Measurements from ENCODE around the gene CLDND2.

Gene CLDND2

DNA sequence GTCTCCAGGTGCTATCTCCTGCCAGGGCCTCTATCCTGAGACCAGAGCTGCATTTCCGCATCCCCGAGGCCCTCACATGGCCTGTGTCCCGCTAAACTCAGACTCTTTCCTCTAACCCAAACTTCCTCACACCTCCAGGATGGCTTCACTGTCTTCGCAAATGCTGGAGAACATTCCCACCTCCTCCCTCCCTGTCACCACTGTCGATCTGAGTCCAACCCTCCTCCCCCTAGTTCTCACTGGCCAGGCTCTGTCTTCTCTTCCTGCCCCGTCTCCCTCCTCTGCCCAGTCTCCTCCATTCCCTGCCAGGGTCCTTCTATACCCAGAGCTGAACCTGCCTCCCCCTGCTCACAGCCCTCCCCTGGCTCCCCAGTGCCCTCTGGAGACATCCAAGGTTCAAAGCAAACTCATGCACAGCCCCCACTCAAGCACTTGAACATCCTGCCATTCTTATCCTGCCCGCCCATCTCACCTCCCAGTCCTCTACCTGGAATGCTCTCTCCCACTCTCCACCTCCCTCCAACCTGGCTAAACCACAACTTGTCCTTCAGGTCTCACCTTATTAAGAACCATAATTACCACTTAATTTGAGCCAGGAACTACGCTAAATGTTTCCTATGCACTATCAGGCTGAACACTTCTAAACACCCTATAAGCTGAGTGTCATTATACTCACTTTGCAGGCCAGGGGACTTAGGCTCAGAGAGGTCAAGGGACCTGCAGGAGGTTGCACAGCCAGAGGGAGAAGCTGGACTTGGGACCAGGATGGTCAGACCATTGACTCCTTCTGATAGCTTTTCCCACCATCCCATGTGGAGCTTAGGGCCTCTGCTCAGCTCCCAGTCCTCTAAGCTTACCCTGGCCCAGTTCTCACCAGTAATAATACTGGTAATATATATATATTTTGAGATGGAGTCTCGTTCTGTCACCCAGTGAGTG, 25.9 kb downstream of the CLDND2 start:
- DNase-seq (ENCODE audit: low read depth in 1 of 2, low spot score in 1 of 2) = no peak
- no peaks in the 10 kb centered on the region for H3K27me3 ChIP-seq (ENCODE audit: insufficient read depth, poor library complexity, severe bottlenecking)

DNA sequence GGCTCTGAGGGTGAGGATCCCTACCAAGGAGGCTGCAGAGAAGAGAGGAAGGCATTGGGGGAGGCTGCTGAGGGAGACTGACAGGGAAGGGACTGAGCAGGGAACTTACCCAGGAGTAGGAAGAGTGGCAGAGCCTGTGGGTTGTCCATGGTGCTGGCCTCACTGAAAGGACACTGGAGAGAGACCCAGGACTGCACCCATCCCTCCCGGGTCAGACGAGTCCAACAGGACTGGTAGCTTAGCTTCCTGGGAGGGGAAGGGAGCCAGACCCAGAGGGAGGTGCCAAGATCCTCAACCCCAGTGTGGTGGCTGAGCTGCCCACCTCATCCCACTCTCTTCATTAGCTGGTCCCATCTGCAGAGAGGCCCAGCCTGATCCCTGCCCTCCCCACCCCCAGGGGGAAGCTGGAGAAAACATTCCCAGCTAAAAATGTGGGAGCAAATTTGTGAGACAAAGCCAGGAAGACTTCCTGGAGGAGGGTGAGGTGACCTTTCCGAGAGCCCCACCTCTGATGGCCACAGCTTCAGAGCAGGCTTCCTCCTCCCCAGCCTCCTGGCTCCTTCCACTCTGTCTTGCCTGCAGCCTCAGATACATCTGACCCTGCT, 26.7 kb downstream of the CLDND2 start, which contains the start of gene VSIG10L:
Gene VSIG10L, minus strand, starts transcription at position 164 of the 605 bp plus-strand sequence. Its CDS starts 15 bp downstream, at position 149.
- no peak within 1 kb of the TSS for H3K4me3 ChIP-seq (replicated peaks; ENCODE audit: insufficient read depth, low read length)
- TF ChIP-seq, protein P1, sequence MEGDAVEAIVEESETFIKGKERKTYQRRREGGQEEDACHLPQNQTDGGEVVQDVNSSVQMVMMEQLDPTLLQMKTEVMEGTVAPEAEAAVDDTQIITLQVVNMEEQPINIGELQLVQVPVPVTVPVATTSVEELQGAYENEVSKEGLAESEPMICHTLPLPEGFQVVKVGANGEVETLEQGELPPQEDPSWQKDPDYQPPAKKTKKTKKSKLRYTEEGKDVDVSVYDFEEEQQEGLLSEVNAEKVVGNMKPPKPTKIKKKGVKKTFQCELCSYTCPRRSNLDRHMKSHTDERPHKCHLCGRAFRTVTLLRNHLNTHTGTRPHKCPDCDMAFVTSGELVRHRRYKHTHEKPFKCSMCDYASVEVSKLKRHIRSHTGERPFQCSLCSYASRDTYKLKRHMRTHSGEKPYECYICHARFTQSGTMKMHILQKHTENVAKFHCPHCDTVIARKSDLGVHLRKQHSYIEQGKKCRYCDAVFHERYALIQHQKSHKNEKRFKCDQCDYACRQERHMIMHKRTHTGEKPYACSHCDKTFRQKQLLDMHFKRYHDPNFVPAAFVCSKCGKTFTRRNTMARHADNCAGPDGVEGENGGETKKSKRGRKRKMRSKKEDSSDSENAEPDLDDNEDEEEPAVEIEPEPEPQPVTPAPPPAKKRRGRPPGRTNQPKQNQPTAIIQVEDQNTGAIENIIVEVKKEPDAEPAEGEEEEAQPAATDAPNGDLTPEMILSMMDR (IDR thresholded peaks at IDR 0.05; ENCODE audit: insufficient read depth, low read length) = no peak
- TF ChIP-seq, protein P2, sequence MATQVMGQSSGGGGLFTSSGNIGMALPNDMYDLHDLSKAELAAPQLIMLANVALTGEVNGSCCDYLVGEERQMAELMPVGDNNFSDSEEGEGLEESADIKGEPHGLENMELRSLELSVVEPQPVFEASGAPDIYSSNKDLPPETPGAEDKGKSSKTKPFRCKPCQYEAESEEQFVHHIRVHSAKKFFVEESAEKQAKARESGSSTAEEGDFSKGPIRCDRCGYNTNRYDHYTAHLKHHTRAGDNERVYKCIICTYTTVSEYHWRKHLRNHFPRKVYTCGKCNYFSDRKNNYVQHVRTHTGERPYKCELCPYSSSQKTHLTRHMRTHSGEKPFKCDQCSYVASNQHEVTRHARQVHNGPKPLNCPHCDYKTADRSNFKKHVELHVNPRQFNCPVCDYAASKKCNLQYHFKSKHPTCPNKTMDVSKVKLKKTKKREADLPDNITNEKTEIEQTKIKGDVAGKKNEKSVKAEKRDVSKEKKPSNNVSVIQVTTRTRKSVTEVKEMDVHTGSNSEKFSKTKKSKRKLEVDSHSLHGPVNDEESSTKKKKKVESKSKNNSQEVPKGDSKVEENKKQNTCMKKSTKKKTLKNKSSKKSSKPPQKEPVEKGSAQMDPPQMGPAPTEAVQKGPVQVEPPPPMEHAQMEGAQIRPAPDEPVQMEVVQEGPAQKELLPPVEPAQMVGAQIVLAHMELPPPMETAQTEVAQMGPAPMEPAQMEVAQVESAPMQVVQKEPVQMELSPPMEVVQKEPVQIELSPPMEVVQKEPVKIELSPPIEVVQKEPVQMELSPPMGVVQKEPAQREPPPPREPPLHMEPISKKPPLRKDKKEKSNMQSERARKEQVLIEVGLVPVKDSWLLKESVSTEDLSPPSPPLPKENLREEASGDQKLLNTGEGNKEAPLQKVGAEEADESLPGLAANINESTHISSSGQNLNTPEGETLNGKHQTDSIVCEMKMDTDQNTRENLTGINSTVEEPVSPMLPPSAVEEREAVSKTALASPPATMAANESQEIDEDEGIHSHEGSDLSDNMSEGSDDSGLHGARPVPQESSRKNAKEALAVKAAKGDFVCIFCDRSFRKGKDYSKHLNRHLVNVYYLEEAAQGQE (IDR thresholded peaks at IDR 0.05; ENCODE audit: insufficient replicate concordance, low read depth) = peak; percentile 64
- no peaks in the 10 kb centered on the region for H3K27me3 ChIP-seq (ENCODE audit: insufficient read depth, poor library complexity, severe bottlenecking)
- H3K27ac ChIP-seq (replicated peaks) = no peak within 1 kb of the TSS
- no peak for DNase-seq (ENCODE audit: low read depth in 1 of 2, low spot score in 1 of 2)

More for the DNA sequence above, 25.9 kb downstream of the CLDND2 start:
- TF ChIP-seq GABPA (IDR thresholded peaks at IDR 0.05; ENCODE audit: low read depth) (no peak), SPI1 (IDR thresholded peaks at IDR 0.05; ENCODE audit: borderline replicate concordance, low read depth) (no peak), POLR2AphosphoS5 (IDR thresholded peaks at IDR 0.05; ENCODE audit: low read depth) (no peak)
- TF ChIP-seq, protein P2 (IDR thresholded peaks at IDR 0.05; ENCODE audit: insufficient replicate concordance, low read depth) = no peak
- TF ChIP-seq, protein P1 (IDR thresholded peaks at IDR 0.05; ENCODE audit: insufficient read depth, low read length) = no peak
- Histone ChIP-seq H3K4me3 (replicated peaks; ENCODE audit: insufficient read depth, low read length) (no peak overlapping the region), H3K27ac (replicated peaks) (no peak overlapping the region)

DNA sequence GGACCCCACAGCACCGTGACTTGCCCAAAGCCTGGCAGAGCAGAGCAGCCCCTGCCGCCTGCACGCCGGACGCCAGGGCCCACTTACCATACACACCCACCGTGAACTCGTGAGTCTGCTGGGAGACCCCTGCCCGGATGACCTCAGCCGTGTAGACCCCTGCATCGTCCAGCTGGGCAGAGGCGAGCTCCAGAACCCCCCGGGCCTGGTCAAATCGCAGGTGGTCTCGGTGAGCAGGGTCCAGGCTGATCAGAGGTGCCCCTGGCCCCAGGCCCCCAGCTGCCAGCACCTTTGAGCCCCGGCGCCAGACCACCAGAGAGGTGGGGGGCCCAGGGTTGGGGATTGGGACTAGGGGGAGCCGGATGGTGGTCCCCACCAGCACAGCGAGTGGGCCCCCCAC, 27.7 kb downstream of the CLDND2 start:
- Histone ChIP-seq H3K27ac (replicated peaks) (no peak overlapping the region), H3K4me3 (replicated peaks; ENCODE audit: insufficient read depth, low read length) (no peak overlapping the region), H3K27me3 (ENCODE audit: insufficient read depth, poor library complexity, severe bottlenecking) (no peaks in the 10 kb centered on the region)
- TF ChIP-seq GABPA (IDR thresholded peaks at IDR 0.05; ENCODE audit: low read depth) = no peak
- TF ChIP-seq, protein P1 (IDR thresholded peaks at IDR 0.05; ENCODE audit: insufficient read depth, low read length) = no peak
- no peak for TF ChIP-seq POLR2AphosphoS5 (IDR thresholded peaks at IDR 0.05; ENCODE audit: low read depth)
- TF ChIP-seq, protein P2 (IDR thresholded peaks at IDR 0.05; ENCODE audit: insufficient replicate concordance, low read depth) = no peak
- no peak for TF ChIP-seq SPI1 (IDR thresholded peaks at IDR 0.05; ENCODE audit: borderline replicate concordance, low read depth)
- no peak for DNase-seq (ENCODE audit: low read depth in 1 of 2, low spot score in 1 of 2)
